Adipose tissue (tissue), 3 donors: ENCODE data around the gene NCOA7. TPM values are rescaled to one million over a fixed set of nuclear protein-coding genes. Genes with fewer than 3 reads are reported as not detected.
"Not testable (repeated sequence)": the region's sequence is repeated elsewhere in the genome, so short reads cannot be mapped to it uniquely, and the experiment has no call there.

Experiments
- H3K27ac ChIP-seq: one replicate; pipeline ENCODE4 v1.5.1; 2013; ENCODE audit warnings: low read depth, low read length
- WGBS, 3 donors: extraction: QIAGEN DNeasy Blood & Tissue Kit; methylation state at CpG; one replicate each; pipeline ENCODE4 v1.1.7; 2013; 5-methylcytosine and 5-hydroxymethylcytosine counted together
- polyA plus RNA-seq, 3 donors: library from polyadenylated mRNA; stranded (reverse); fragments of 200-250 nt; gene quantifications; one replicate each; pipeline ENCODE4 v1.2.3, GENCODE V29; 2013
- donor health status: healthy with polysubstance abuse.
- donor health status: Bipolar disorder and iron deficiency.
- donor health status: healthy.

Gene NCOA7
- polyA plus RNA-seq, 3 donors, result 9.6 to 59.0 (median 46.3) TPM

DNA sequence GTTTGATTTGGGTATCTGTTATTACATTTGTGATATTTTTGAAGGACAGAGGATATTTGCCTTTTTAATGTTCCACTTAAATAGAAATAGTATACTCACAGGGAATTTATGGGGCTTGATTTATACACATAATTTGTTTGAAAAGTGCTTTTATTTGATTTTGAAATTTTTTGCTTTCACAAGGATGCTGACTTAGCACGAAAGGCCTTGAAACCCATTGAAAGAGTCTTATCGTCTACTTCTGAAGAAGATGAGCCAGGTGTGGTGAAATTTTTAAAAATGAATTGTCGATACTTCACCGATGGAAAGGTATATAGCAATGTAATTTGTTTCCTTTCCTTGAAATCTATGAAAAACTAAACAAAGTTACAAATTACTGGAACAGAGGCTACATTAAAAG lies 91.5 kb downstream of the NCOA7 start:
- 95 to 96% (median 95%) methylated on average over 4 of the region's 4 CpGs for WGBS, 3 donors
- no peak overlapping the region for H3K27ac ChIP-seq

DNA sequence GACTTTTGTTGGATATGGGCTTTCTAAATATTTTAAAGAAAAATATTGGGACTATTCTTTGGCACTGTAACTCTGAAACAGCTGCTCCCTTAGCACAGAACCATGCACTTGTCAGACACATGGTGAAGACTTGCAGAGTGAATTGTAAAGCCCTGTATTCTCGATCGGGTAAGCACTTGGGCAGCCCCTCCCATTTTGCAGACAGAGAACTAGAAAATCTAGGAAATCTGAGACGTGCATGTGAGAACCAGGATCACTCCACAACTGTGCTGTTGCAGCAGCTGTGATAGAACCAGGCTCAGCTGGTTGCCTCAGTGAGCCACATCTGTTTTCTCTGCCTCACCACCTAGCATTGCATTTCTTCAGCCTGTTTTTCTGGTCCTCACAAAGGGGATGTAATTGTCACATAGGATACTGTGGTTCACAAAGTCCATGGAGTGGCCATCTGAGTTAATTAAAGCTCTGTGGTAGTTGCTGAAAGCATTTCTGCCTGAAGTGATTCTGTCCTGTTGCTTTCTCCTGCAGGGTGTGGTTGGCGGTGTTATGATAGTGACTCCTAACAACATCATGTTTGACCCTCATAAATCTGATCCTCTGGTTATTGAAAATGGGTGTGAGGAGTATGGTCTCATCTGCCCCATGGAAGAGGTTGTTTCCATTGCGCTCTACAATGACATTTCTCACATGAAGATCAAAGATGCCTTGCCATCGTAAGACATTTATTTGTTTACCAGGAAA lies 94.0 kb downstream of the NCOA7 start:
- H3K27ac ChIP-seq, result no peak overlapping the region
- WGBS, 3 donors, result 73 to 80% (median 77%) methylated on average over 6 of the region's 6 CpGs

DNA sequence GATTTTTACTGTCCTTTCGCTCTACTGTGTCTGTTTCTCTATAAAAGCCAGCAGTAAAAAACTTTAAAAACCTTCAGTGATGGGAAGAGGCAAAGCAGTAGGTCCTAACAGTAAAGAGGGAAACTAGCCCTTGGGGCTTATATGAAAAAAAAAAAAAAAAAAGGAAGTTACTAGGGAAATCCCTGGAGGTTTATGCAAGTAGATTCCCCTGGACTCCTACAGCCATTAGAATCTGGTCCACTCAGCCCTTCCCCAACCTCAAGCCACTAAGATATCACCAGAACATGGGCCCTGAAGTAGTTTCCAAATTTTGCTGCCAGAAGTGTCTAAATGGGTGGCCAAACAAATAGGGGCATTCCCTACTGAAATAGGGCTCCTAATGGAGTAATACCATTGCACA lies 95.3 kb downstream of the NCOA7 start:
- WGBS, 3 donors, result 89 to 97% (median 93%) methylated on average over 1 of the region's 1 CpG
- no peak overlapping the region for H3K27ac ChIP-seq

DNA sequence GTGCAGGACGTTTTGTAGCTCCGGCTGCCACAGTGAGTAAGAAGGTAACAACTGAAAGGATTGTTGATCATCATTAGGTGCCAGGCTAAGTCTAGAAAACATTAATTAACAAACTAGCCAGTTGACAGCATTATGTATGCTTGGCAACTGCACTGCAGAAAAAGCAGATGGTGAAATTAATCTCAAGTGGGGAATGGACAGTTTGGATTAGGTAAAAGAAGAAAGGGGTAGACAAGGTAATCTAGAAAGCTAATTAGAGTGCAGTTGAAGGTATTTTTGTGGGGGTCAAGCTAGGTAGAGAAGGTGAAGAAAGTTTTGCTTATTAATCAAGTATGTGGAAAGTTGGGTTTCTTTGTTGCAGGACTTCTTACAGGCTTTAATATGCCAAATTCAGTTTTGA lies 96.2 kb downstream of the NCOA7 start:
- WGBS, 3 donors, result 48 to 77% (median 72%) methylated on average over 2 of the region's 2 CpGs
- H3K27ac ChIP-seq, result no peak overlapping the region

DNA sequence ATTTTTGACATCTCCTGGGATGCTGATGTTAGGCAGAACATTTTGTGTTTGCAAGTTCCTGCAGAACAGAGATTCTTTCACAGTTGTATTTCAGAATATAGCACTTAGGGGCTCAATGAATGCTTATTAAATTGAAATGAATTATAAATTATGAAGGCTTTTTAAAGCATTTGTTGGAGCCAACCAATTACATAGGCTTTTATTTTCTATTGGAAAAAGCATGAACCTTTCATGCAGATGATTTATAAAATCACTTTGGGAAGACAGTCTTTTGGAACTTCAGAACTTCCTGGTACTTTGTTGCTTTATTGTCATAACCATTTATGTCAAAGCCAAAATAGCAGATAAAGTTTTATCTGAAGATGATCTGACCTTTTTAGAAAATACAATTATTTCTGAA lies 96.6 kb downstream of the NCOA7 start:
- H3K27ac ChIP-seq, result no peak overlapping the region

DNA sequence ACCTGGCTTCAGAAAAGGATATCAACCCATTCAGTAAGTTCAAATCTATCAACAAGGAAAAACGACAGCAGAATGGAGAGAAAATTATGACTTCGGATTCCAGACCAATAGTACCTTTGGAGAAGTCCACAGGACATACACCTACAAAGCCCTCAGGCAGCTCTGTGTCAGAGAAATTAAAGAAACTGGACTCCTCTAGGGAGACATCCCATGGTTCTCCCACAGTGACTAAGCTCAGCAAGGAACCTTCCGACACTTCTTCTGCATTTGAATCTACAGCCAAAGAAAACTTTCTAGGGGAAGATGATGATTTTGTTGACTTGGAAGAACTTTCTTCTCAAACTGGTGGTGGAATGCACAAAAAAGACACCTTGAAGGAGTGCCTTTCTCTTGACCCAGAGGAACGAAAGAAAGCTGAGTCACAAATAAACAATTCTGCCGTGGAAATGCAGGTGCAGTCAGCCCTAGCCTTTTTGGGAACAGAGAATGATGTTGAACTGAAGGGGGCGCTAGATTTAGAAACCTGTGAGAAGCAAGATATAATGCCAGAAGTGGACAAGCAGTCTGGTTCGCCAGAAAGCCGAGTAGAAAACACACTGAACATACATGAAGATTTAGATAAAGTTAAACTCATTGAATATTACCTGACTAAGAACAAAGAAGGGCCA lies 98.4 kb downstream of the NCOA7 start:
- WGBS, 3 donors, result 67 to 79% (median 76%) methylated on average over 8 of the region's 8 CpGs
- no peak overlapping the region for H3K27ac ChIP-seq

DNA sequence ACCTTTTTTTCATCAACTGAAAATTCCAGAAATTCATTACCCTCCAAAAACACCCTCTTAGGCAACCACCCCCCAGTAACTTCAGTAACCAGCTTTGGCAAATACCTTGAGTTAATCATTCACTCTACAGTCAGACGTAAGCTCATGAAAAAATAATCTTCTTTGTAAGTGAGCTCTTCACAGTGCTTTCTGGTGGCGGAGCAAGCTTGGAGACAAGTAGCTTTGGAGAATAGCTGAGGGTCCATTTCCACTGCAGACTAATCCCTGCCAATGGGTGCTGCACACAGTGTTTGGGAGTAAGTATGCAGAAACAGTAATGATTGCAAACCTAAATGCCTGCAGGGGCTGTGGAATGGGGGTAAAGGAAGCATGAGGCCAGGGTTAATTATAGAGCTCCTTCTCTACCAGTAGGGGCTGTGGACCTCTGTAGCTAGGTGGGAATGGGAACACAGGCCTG lies 109.0 kb downstream of the NCOA7 start:
- no peak overlapping the region for H3K27ac ChIP-seq
- WGBS, 3 donors, result 23 to 68% (median 61%) methylated on average over 2 of the region's 2 CpGs

DNA sequence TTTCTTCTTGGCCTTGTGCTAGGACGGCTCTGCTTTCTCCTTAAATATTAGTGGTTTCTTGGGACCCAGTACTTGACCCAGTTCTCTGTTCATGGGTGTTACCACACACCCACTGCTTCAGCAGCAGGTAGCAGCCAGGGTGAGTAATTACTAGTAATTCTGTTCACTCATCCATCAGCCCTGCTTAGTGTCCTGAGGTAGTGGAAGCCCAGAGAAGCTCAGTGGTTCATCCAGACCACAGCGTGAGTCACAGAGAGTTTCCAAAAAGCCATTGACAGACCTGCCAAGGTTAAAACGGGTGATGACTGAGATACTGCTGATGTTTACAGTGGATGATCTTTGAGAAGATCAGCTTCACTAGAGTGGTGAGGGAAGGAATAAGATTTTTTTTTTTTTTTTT lies 114.1 kb downstream of the NCOA7 start:
- 83 to 93% (median 89%) methylated on average over 3 of the region's 3 CpGs for WGBS, 3 donors
- H3K27ac ChIP-seq, result no peak overlapping the region

DNA sequence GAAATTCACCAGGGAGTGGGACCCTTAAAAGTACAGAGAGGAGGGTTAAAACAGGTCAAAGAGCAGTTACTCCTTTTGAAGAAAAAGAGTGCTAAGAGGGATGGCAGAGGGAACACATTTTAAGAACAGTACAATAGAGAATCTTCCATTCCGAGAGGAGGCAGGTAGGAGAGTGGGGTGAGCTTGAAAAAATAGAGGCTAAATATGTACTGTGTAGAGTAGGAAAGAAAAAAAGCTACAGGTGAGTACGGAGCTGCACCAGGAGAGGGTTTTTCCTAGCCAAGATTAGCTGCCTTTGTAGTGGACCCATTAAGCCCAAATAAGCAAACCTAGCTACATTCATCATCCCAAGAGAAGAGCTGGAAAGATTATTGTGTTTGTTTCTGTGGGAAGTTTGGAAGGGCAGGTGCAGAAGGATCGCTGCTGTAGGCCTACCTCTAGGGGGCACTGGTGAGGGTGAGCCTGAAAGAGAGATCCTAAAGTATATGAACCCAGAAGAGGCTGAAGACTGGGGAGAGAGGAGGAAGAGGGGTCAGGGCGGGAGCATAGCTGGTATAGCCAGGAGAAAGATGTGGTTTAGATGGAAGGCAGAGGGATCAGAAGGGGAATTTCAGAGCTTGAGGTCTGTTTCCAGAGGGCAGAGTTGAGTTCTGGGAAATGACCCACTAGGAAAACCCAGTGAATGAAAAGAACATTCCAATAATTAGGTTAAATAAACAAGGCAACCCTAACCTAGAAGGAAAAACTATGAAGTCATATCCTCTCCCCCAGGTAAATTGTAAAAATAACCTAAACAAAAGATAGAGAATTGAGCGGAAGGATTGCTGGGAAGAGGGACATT lies 115.6 kb downstream of the NCOA7 start:
- H3K27ac ChIP-seq, result no peak overlapping the region
- 72 to 77% (median 73%) methylated on average over 5 of the region's 5 CpGs for WGBS, 3 donors

DNA sequence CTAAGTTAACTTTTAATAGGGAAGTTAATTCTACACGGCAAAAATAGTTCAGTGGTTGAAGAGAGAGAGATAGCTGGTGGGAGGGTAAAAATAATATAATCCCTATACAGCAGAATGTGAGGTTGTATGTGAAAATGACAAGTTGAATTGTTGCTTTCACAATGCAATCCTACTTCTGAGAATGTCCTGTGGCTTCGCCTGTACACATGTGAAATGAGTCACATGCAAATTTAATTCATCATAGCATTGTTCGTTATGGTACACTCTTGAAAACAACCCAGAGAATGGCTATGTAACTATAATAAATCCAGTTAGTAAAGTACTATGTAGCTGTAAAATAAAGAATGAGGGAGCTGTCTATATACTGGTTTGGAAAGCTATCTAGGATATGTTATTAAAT lies 119.8 kb downstream of the NCOA7 start:
- 58 to 72% (median 58%) methylated on average over 3 of the region's 3 CpGs for WGBS, 3 donors
- no peak overlapping the region for H3K27ac ChIP-seq

DNA sequence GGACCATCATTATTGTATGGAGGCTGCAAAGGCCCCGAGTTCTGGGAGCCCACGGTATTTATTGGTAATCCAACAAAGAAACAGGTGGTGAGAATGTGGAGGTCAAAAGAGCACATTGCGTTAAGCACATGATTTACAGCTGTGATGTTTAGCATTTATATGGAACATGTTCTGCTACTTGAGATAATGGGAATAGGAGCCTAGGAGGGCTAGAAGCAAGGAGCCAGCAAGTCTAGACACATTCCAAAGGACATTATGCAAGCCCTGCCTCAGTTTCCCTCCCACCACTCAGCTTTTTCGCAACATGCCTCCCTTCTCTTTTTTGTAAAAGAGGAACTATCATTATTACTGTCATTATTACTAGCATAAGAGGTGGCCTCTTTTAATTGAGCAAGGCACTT lies 120.3 kb downstream of the NCOA7 start:
- H3K27ac ChIP-seq, result not testable (repeated sequence)
- whole genome bisulfite sequencing, 3 donors, result 67 to 79% (median 73%) methylated on average over 4 of the region's 4 CpGs

DNA sequence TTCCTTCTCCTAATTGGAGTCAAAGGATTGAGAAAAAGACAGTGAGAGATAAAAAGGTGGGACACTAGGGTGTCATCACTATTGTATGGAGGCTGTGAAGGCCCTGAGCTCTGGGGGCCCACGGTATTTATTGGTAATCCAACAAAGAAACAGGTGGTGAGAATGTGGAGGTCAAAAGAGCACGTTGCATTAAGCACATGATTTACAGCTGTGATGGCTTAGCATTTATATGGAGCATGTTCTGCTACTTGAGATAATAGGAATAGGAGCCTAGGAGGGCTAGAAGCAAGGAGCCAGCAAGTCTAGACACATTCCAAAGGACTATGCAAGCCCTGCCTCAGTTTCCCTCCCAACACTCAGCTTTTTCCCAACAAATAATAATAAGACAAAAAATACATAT lies 121.7 kb downstream of the NCOA7 start:
- 51 to 73% (median 56%) methylated on average over 2 of the region's 2 CpGs for WGBS, 3 donors
- not testable (repeated sequence) for H3K27ac ChIP-seq

DNA sequence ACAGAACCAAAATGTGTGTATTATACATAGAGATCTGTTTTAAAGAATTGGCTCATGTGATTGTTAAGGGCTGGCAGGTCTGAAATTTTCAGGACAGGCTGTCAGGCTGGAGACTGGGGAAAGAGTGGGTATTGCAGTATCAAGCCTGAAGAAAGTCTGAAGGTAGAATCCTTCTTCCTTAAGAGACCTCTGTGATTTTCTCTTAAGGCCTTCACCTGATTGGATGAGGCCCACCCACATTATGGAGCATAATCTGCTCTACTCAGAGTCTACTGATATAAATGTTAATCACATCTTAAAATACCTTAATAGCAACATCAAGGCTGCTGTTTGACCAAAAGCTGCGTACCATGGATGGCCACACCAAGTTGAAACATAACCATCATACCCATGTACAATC lies 122.4 kb downstream of the NCOA7 start:
- no peak overlapping the region for H3K27ac ChIP-seq
- WGBS, 3 donors, result 100% methylated on average over 1 of the region's 1 CpG

DNA sequence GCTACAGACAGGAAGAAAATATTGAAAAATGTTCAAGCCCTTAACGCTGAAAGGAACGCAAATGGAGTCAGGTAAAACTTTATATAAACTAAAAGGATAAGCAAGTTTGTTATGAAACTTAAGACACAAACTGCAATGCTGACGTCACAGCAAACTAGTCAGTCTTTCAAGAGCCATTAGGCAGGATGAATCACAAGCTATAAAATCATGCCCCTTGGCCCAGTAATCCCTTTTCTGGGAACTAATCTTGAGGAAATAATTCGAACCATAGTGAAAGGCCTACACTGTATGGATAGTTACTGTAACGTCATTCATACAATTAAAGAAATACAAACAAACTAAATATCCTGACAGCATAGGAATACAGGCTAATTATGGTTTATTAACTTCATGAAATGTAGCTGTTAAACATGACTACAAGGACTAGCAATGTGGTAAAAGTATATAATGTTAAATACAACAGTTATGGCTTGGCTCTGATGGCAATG lies 123.1 kb downstream of the NCOA7 start:
- no peak overlapping the region for H3K27ac ChIP-seq
- 42 to 67% (median 57%) methylated on average over 5 of the region's 5 CpGs for WGBS, 3 donors

DNA sequence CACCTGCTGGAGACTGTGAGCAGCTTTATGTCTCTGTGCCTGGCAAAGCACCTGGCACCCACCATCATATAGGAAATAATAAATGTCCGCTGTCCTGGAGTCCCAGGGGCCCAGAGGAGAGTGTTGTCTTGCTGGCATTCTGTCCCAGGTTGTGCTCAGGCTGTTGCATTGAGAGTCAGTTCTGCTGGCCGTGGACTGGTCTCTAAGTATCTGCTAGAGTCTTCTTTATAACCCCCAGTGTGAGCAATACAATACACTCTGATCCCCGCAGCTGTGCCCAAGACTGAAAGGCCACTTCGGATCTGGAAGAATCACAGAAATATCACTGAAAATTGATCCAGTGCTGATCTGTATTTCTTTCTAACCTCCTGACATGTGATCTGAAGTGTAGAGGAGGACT lies 127.5 kb downstream of the NCOA7 start:
- no peak overlapping the region for H3K27ac ChIP-seq
- WGBS, 3 donors, result 57 to 76% (median 61%) methylated on average over 4 of the region's 4 CpGs

DNA sequence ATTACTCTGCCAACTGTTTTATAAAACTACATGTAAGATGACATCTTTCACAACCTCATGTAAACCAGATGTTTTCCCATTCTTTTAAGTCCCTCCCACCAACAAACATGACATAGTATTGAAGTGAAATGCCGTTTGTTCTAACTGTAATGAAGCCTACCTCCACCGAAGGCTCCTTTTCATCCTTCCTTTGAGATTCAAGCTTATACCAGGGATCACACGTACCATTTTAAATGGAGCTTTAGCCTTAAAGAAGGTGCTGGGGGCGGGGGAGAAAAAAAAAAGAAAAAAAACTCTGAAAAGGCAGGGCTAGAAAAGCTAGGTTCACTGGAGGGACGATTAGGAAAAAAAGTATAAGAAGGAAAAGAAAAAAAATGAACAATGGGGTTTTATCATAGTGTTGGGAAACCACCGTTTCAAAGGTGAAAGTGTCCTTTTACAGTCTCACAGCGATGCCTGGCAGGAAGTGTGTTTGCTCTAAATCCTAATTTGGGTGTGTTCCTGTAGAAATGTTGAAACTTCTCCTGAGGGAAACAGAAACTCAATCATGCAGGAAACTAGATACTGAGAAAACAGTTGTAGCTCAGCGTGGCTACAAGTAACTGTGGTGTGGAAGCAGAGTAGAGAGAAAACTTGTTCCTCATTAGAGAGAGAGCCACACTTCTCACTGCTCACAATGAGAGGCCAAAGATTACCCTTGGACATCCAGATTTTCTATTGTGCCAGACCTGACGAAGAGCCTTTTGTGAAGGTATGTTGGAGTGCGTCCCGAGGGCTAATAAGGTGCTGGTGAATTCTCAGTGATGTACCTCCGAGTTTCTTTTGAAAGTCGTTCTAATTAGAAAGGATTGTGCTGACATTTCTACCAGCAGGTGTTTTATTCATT lies 128.2 kb downstream of the NCOA7 start:
- 15 to 38% (median 19%) methylated on average over 13 of the region's 13 CpGs for WGBS, 3 donors
- H3K27ac ChIP-seq, result peak overlapping the region; percentile 77

DNA sequence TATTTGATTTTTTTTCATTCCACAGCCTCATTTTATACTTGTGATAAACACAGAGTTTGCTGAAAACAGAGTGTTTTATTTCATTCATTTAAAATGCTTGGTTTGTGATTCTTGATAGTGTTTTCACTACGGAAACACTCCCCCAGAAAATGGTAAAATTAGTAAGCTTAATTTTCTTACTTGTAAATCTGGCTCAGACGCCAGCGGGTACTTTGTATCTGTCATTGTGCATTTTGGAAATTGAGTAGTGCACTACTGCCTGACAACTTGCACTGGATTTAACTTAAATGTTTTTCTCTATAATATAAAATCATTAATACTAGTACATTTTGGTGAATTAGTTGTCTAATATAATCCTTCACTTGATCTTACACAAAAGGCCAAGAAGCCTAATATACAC lies 128.9 kb downstream of the NCOA7 start:
- 43 to 71% (median 47%) methylated on average over 3 of the region's 3 CpGs for WGBS, 3 donors
- H3K27ac ChIP-seq, result peak overlapping the region; percentile 54

DNA sequence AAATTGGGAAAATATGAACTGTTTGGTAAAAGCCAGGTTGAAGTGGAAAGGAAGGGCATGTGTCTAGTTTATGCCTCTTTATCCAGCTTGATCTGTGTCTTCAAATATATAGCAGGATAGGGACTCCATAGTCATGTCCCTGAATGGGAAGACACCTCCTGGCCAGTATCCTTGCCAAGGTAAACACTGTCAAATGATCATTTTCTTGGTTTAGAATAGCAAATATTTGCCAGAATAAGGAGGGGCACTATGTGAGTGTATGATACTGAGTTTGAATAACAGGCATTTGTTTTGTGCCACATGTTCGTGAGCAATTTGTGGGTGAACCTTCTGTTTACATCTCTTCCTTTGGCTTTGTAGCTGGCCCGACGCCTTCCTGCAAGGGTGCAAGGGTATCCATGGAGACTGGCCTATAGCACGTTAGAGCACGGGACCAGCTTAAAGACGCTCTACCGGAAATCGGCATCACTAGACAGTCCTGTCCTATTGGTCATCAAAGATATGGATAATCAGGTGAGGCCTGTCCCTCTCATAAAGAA lies 131.6 kb downstream of the NCOA7 start:
- no peak overlapping the region for H3K27ac ChIP-seq
- WGBS, 3 donors, result 76 to 94% (median 93%) methylated on average over 8 of the region's 8 CpGs
